ENCODE results near the gene TCP10L. TPM values are rescaled to one million over a fixed set of nuclear protein-coding genes. Genes with fewer than 3 reads are reported as not detected.
"Not testable (repeated sequence)": the region's sequence is repeated elsewhere in the genome, so short reads cannot be mapped to it uniquely, and the experiment has no call there.

TCP10L gene
- total RNA-seq, 1 donor from 2014 or later = 0.78 TPM

DNA sequence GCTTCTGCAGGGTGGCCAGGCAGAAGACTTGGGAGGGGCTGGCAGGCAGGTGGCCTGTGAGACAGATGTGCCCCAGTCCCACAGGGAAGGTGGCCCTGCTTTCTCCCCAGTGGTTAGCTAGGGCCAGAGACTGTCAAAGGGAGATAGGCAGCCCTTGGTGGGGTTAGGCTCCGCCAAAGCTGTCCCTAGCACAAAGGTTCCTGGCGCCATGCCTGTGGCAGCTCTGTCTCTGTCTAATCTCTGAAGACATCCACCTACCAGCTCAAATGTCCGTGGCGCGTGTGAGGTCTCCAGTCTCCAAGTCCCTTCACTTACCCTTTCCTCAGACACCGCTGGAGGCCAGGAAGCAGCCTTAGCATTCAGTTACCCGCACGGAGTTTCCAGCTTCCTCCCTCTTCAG is 17.7 kb downstream of the TCP10L start:
- ATAC-seq (no peak), DNase-seq (no peak)
- TF ChIP-seq CTCF (IDR thresholded peaks at IDR 0.05) = no peak
- Histone ChIP-seq H3K4me3 (no peak overlapping the region), H3K27me3 (no peaks in the 10 kb centered on the region), H3K36me3 (no peaks in the 10 kb centered on the region), H3K4me1 (peaks cover 7% of the 10 kb centered on the region), H3K9me3 (no peaks in the 10 kb centered on the region), H3K27ac (no peak overlapping the region)
- intact Hi-C loops (cut with DNase I) = no loop called here

- H3K9me3 ChIP-seq = no peaks in the 10 kb centered on the region
- no peaks in the 10 kb centered on the region for H3K27me3 ChIP-seq
- no peaks in the 10 kb centered on the region for H3K36me3 ChIP-seq
- H3K4me1 ChIP-seq = peaks cover 7% of the 10 kb centered on the region
- H3K4me3 ChIP-seq = no peak overlapping the region
- intact Hi-C loops (cut with DNase I) = no loop called here
- no peak for TF ChIP-seq CTCF (IDR thresholded peaks at IDR 0.05)
- no peak overlapping the region for H3K27ac ChIP-seq
- ATAC-seq (no peak), DNase-seq (no peak)
Measured at GRCh38 chr21:32566741-32567389, 18.5 kb downstream of the TCP10L start.

- no peak for TF ChIP-seq CTCF (IDR thresholded peaks at IDR 0.05)
- Histone ChIP-seq H3K4me1 (peaks cover 7% of the 10 kb centered on the region), H3K36me3 (no peaks in the 10 kb centered on the region), H3K27ac (no peak overlapping the region), H3K9me3 (no peaks in the 10 kb centered on the region), H3K27me3 (no peaks in the 10 kb centered on the region), H3K4me3 (no peak overlapping the region)
- DNase-seq (no peak), ATAC-seq (no peak)
- intact Hi-C loops (cut with DNase I) = no loop called here
Measured at GRCh38 chr21:32565856-32566465, 19.4 kb downstream of the TCP10L start.

DNA sequence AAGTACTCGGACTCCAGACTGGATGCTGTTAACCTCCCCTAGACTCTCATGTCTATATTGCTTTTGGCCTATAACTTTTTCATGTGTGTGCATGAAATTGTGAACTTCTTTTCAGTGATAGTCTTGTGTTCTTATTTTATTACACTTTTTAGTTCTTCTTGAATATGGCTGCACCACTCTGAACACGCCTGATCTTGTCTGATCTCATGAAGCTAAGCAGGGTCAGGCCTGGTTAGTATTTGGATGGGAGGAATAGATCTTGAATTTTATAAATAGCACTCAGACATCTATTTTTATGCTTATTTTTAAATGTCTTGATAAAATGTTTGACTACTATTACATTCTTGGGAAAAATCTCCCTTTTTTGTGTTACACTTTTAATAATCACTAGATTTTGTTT is 22.4 kb downstream of the TCP10L start:
- intact Hi-C loops (cut with DNase I) = no loop called here
- ATAC-seq = no peak
- Histone ChIP-seq H3K9me3 (no peaks in the 10 kb centered on the region), H3K27me3 (no peaks in the 10 kb centered on the region), H3K36me3 (no peaks in the 10 kb centered on the region), H3K4me3 (no peak overlapping the region), H3K4me1 (no peaks in the 10 kb centered on the region), H3K27ac (no peak overlapping the region)
- DNase-seq = no peak
- TF ChIP-seq CTCF (IDR thresholded peaks at IDR 0.05) = no peak

- DNase-seq (no peak), ATAC-seq (peak; percentile 46)
- Histone ChIP-seq H3K27me3 (no peaks in the 10 kb centered on the region), H3K4me1 (no peaks in the 10 kb centered on the region), H3K36me3 (no peaks in the 10 kb centered on the region), H3K27ac (no peak overlapping the region), H3K9me3 (no peaks in the 10 kb centered on the region), H3K4me3 (no peak overlapping the region)
- TF ChIP-seq CTCF (IDR thresholded peaks at IDR 0.05) = peak; percentile 45
- intact Hi-C loops (cut with DNase I) = no loop called here
Measured at GRCh38 chr21:32562426-32562825, 22.9 kb downstream of the TCP10L start.

DNA sequence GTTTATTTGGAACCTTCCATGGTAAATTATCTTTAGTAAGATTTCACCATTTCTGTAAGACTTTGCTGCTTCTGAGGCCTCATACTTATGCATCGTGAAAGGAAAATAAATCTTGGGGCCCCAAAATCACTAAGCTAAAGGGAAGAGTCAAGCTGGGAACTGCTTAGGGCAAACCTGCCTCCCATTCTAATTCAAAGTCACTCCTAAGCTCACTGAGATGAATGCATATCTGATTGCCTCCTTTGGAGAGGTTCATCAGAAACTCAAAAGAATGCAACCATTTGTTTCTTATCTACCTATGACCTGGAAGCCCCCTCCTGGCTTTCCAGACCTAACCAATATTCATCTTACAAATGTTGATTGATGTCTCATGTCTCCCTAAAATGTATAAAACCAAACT is 23.8 kb downstream of the TCP10L start:
- H3K27ac ChIP-seq; intact Hi-C loops (cut with DNase I); ATAC-seq: not testable (repeated sequence)

More for the DNA sequence above, 23.8 kb downstream of the TCP10L start:
- not testable (repeated sequence) for H3K4me1 ChIP-seq, H3K4me3 ChIP-seq, H3K9me3 ChIP-seq, H3K27me3 ChIP-seq, DNase-seq, H3K36me3 ChIP-seq
